ENCODE data around the gene EXOSC9. TPM values are rescaled to one million over a fixed set of nuclear protein-coding genes. Genes with fewer than 3 reads are reported as not detected.

The EXOSC9 gene, protein sequence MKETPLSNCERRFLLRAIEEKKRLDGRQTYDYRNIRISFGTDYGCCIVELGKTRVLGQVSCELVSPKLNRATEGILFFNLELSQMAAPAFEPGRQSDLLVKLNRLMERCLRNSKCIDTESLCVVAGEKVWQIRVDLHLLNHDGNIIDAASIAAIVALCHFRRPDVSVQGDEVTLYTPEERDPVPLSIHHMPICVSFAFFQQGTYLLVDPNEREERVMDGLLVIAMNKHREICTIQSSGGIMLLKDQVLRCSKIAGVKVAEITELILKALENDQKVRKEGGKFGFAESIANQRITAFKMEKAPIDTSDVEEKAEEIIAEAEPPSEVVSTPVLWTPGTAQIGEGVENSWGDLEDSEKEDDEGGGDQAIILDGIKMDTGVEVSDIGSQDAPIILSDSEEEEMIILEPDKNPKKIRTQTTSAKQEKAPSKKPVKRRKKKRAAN
- total RNA-seq (ENCODE audit: low replicate concordance) = 20.6 and 30.1 TPM in 2 replicates

DNA sequence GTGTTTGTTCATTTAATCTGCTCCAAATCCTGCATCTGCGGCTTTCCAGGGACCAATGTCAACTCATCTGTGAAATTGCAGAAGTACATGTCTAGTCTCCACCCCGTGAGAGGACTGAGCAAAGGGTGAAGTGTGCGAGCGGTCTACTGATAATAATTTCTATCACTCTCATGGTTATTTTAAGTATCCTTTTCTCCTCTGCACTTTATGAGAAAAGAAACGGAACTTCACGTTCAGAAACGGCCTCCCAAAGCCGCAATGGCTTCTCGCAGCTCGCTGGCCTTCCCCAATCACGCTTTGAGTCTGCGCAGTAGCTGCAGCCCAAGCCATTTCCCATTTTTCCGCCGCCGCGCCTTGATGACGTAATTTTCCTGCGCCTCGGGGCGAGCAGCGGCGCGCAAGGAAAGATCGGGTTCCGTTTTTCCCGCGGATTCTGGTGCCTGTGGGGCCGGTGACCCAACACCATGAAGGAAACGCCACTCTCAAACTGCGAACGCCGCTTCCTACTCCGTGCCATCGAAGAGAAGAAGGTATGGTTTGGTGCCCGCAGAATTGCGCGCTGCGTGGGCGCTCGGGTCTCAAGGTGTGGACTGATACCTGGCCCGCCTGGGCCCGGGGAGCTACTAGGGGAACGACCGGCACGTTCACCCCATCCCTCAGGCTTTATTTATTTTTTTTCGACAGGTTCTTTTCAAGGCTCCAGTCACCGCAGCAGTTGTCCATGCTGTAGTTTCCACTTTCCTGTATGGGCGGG is at the start of gene EXOSC9:
Gene EXOSC9, plus strand, starts transcription at position 363 of the 754 bp plus-strand sequence. Its CDS starts 102 bp downstream, at position 465.

DNA sequence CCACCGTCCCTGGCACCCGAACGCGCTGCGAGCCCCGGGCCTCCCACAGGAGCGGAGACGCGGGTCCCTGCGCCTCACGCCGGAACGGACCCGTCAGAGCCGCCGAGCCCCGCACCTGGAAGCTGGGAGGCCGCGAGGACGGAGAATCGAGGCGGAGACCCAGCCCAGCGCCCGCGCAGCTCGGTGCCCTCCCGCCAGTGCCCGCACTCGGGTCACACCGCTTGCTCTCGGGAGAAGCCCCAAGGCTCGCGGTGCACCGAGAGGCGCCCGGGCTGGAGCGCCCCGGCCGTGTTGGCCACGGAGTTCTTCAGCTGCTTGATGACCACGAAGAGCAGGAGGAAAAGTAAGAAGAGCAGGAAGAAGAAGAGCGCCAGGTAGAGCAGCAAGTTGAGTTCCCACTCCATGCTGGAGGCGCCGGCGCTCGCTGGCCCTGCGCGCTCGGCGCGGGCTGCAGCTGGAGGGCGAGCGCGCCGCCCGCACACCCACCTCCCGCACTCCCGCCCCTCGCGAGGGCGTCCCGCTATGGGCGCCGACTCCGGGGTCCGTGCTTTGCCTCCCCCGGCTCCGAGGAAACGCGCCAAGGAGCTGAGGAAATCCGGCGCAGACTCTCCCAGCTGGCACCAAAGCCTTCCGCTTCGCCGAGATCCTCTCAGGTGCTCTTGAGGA is 36.3 kb upstream of the EXOSC9 start, which contains the start of gene SMIM43:
Gene SMIM43, minus strand, starts transcription at position 463 of the 666 bp plus-strand sequence. Its CDS starts 59 bp downstream, at position 404.

DNA sequence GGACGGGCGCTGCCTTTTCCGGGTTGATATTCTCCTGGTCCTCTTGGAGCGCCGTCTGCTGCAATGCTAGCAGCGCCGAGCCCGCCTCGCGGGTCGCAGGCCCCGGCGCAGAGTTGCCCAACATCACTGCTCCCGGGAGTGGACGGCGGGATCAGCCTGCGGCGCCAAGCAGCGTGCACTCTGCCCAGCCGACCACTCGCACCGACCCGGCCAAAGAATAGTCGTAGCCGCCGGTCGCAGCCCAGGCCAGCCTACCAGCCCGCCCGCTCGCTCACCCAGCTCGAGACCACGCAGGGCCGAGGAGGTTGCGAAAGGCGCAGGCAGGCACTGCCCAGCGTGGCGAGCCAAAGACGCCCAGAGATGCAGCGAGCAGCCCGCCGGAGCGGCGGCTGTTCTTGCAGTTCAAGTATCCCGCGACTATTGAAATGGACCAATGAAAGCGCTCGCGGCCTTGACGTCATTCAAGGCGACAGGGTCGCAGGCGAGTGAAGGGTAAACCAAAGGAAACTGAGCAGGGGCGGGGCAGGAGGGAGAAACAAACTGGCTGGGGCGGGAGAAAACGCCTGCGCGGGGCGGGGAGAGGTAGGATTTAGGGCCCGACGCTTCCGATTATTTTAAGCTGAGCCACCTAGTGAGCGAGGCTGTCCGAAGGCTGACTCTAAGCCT is 22.5 kb downstream of the EXOSC9 start, which contains the start of gene CCNA2:
Gene CCNA2, minus strand, starts transcription at position 379 of the 666 bp plus-strand sequence. Its CDS starts 255 bp downstream, at position 124.

Other genes starting within 250 kb of the EXOSC9 start
- gene ANXA5, start 104.3 kb upstream of the EXOSC9 start, total RNA-seq (ENCODE audit: low replicate concordance) = 738 and 830 TPM in 2 replicates
- 0.23 and 3.2 TPM in 2 replicates for gene SMIM43, start 36.2 kb upstream of the EXOSC9 start, total RNA-seq (ENCODE audit: low replicate concordance)
- 0.82 and 14.1 TPM in 2 replicates for gene CCNA2, start 22.6 kb downstream of the EXOSC9 start, total RNA-seq (ENCODE audit: low replicate concordance)
- gene BBS7, start 69.2 kb downstream of the EXOSC9 start, total RNA-seq (ENCODE audit: low replicate concordance) = 15.8 and 26.7 TPM in 2 replicates
- under 0.01 and 0.59 TPM in 2 replicates for gene TRPC3, start 150.7 kb downstream of the EXOSC9 start, total RNA-seq (ENCODE audit: low replicate concordance)